ENCODE results near the gene TIGD6.
"Not testable (repeated sequence)": the region's sequence is repeated elsewhere in the genome, so short reads cannot be mapped to it uniquely, and the experiment has no call there.

TIGD6 gene

DNA sequence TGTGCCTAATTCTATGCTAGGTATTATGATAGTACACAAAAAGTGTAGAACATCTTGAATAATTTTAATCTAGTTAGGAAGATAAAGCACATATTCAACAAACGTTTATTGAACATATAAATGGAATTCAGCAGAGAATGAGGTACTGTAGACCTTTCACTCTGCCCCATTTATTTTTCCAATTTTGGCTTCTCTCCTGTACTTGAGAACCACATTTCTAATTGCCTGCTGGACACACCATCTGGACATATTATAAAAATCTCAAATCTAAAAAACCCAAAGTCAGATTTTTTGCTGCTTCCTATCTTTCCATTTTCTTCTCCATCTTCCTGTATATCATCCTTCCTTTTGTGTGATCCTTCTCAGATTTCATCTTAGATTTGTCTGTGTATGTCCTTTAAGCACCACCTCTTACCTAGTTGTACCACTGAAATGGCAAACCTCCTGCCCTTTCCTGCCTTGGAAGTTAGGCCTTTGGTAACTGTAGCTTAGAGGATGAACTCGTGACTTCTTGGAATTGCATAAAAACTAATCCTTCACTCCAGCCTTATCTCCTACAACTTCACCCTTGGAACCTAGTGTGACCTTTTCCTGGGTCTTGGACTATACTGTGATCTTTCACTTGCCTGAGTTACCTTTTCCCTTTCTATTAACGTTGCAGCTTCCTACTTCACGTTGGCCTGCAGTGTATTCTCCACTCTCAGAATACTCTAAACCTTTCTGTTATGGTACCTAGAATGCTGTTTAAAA is 31.1 kb downstream of the TIGD6 start:
- DNase-seq, result no peak

DNA sequence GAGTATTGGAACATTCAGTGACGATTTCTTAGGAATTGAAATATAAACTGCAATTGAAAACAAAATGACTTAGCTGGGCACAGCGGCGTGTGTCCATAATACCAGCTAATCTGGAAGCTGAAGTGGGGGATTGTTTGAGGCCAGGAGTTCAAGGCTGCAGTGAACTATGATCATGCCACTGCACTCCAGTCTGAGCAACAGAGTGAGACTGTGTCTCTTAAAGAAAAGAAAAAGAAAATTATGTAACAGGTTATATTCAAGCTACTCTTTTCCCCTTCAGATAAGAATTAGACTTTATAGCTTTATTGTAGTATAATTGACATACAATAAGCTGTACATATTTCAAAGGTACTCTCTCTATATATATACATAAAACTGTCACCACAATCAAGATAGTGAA is 33.5 kb downstream of the TIGD6 start:
- no peak for DNase-seq

DNA sequence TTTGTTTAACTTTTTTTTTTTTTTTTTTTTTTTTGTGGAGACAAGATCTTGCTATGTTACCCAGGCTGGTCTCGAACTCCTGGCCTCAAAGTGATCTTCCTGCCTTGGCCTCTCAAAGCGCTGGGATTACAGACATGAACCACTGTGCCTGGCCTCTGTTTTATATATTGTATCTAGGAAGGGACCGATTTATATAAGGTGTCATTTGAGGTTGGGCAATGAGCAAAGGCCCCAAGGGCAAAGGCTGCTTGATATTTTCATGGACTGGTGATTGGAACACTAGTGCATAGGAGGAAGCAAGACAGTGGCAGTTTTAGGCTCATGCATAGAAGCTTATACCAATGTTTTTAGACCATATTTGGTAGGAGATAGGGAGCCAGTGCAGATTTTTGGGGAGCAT is 36.7 kb downstream of the TIGD6 start:
- DNase-seq, result no peak

DNA sequence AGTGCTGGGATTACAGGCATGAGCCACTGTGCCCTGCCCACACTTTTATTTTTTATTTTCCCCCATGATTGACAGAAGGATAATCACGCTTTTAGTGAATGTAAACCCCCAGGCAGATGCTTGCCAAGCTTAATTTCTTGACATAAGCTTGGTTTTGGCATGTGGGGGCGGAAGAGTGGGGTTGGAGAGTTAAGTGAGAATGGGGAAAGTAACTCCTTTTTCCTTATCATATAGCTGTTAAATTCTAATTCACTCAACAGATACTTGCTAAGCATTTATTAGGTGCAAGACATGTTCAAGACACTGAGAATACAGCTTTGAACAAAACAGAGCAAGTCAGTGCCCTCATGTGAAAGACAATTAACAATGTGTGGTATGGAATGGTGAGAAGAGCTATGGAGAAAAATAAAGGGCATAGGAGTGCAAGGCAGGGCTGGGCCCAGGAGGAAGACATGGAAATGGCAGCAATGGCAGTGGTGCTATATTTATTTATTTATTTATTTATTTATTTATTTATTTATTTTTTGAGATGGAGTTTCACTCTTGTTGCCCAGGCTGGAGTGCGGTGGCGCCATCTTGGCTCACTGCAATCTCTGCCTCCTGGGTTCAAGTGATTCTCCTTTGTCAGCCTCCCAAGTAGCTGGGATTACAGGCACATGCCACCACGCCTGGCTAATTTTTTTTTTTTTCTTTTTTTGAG is 37.7 kb downstream of the TIGD6 start:
- DNase-seq, result no peak

DNA sequence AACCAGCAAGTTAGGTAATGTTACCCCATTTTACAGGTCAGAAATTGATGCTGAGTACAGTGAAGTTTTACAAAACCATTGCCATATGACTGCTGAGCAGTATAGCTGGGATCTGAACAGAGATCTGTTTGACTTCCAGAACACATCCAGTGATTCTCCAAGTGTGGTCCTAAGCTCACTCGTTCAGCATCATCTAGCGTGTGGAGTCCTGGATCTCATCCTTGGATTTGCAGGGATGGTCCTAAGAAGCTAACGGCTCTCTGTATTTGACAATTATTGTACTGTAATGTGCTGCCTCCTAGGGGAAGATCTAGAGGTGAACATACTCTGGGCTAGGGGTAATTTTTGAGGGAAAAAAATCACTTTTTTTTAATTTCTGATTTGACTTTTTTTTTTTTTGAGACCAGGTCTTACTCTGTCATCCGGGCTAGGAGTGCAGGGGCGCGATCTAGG is 38.5 kb downstream of the TIGD6 start:
- peak; percentile 22 for DNase-seq

DNA sequence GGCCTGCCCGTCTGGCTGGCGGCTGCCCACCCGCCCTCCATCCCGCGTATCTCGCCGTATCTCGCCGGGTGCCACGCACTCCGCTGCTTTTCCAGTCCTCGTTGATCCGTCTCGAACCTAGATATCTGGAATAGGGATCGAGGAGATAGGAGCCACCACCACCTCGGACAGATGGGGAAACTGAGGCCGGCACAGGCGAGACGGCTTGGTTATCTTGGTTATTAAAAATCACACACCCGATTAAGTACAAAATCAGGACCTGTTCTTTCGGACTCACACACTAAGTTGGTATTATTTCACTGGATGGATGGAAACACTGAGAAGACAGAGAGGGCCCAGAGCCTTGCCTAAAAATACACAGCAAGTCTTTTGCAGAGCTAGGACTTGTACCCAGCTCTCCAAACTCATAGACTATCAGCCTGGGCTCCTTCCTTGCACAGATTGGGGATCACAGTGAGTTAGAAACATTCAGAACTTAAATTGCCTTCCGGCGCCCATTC is 39.2 kb downstream of the TIGD6 start:
- DNase-seq, result no peak

DNA sequence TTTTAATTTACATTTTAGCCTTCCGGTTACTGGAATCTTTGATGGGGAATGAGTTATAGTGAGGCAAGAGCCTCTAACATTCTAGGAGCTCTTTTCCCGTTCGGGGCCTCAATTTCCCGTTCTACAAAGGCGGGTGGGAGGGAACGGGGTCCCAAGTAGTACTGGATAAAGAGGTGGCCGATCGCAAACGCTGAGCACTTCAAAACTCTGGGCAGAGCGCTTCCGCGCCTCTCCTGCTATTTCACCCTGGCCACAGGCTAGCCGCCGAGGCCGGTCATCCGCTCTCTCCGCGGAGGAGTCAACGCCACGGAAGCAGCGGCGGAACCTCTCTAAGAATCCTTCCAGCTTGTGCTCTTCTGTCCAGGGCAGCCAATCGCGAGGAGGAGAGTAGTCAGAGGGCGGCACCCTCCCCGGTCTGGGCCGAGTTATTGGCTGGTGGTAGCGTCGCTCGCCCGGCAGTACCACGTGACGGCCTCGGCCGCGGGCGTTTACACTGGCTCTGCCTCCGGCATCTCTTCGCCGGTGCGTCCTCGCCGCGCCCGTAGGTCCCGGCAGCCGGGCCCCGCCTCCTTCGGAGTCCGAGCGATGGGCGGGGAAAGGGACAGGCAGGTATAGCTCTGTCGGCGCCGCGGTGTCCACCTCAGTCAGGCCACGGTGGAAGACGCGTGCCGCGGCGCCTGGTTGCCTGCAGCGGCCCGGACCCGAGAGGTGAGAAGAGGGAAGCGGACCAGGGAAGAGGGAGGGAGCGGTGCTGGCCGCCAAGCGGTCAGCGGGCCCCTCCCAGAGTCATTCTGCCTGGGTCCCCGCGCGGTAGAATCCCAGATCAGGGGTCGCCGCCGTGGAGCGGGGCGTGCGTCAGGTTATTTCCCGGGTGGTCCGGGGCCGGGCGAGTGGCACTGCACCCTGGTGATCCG is 39.9 kb downstream of the TIGD6 start, which contains the start of gene SLC26A2:
TSS of gene SLC26A2 (plus strand) at position 487 of the 914 bp plus-strand sequence. CDS start 16,895 bp downstream, outside the sequence.
- peak; percentile 98 for DNase-seq

DNA sequence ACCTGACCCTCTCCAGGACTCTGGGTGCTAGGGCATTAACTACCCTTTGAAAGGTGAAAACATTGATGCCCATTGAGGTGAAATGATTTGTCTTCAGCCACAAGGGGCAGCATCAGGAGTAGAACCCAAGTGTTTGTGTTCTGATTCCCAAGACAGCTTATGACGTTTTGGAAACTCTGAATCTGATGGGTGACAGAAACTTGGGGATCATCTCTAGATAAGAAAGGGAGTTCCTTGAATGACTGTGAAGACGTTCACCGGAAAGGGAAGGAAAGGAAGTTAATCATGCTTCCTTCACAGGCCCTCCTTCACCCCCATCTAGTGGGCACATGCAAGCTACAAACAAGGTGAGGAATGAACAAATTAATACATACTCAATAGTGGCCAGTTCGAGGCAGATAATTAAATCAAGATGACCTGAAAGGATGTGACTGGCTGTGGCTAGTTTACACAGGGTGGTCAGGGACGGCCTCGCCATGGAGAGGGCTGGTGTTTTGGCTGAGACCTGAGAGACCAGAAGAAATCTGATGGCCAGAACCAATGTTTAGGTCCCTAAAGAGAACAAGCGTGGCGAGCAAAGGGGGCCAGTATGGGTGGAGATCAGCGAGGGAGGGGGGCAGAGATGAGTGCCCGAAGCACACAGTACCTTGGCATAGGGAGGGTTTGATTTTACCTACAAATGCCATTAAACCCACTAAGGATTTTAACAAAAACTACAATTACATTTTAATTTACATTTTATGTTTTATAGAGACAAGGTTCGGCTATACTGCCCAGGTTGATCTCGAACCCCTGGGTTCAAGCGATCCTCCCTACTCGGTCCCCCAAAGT is 40.8 kb downstream of the TIGD6 start:
- peak; percentile 86 for DNase-seq

DNA sequence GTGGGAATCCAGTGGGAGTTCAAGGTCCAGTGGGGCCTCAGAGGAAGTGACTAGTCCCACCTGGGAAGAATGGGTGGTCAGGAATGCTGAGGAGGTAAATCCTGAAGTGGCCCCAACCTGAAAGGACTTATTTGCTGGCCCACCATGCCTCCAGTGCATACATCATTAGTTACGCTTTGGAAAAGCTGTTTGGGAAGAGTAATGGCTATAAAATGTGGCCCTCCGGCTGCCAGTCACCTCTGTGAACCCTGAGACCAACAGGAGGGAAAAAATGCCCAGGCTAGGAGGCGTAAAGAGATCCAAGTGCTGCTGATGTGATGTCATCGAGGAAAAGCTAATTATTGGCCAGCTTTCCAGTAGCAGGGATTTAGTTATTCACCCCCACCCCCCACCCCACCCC is 42.6 kb downstream of the TIGD6 start:
- DNase-seq, result no peak

DNA sequence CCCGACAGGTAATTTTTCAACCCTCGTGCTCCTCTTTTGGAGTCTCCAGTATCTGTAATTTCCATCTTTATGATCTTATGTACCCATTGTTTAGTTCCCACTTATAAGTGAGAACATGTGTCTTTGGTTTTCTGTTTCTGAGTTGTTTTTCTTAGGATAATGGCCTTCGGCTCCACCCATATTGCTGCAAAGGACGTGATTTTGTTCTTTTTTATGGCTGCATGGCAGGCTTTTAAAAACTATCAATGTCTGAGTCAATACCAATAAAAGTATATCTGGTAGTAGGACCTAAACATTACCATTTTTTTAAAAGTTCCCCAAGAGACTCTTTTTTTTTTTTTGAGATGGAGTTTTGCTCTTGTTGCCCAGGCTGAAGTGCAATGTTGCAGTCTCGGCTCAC is 43.8 kb downstream of the TIGD6 start:
- no peak for DNase-seq

DNA sequence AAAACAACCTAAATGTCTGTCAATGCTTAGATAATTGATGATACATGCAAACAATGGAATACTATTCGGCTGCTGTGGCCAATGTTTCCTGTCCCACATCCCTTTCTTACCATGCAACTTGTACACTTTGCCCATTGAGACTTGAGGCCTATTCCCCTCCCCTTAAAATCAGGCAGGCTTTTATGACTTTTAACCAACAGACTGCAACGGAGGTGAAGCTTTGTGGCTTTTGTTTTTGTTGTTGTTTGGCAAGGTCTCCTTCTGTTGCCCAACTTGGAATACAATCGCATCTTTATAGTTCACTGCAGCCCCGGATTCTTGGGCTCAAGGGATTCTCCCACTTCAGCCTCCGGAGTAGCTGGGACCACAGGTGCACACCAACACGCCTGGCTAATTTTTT is 45.7 kb downstream of the TIGD6 start:
- DNase-seq, result no peak

DNA sequence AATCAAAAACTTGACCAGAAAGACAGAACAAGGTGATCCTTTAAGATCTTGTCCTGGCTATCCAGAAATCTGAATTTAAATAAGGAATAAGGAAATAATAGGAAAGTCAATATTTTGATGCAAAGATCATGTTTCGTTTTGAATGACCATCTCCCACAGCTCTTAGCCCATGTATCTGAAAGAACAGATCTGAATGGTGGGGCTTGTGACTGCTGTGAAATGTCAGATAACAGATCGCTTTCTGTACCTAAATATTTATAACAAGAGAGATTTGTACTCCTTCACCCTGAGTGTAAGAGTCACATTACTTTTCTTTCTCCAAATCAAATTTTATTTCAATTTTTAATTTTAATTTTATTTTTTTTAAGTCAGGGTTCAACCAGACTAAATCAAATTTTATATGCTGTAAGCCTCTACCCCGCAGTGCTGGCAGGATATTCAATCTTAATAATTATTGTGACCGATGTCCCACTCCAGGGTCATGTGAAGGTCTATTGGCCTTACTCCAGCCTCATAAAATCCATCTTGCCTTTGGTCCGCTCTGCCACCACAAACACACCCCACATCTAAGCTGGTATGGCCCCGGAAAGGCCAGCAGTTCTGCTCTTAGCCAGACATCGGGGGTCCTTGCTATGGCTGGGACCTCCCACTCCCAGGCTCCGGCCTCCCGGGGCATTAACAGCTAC is 46.9 kb downstream of the TIGD6 start:
- no peak for DNase-seq

DNA sequence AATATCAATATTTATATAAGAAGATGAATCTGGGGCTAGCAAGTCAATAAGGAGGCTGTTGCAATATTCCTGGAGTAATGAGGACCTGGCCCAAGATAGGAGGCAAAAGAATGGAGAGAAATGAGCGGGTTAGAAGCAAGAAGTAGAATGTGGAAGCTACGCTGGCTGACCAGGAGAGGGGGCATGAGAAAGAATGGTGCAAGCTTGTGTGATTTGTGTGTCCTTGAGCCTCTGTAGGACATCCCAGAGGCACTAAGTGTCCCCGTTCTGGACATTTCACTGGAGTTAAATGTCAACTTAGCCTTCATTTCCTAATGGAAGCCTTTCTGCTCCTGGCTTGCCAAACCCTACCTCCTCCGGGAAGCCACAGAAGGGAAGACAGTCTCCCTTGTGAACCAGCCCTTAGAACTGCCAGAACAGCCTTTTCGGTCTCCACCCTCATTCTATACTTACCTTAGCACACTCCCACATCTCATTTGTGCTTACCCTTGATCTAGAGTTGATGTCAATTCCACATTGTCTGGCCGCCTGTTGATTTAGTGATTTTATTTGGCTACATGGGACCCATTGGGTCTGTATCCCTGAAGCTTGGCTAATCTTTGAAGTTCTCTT is 49.2 kb downstream of the TIGD6 start:
- DNase-seq, result no peak

DNA sequence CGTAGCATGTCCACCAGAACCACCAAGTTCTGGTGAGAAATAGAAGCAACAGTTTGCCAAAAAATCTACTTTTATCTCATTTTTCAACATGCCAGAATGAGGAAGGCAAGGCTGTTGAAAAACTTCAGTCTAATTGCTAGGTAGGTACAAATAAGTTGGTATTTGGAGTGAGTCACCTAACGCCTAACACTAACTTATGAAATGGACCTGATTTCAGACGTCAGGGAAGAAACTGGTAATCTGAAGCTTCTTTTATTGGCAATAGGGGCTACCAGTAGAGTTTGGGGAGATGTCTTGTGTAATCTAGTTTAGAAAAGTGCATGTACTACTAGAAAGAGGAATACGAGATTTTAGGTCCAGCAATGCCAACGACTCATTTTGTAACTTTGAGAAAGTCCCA is 51.5 kb downstream of the TIGD6 start:
- no peak for DNase-seq

DNA sequence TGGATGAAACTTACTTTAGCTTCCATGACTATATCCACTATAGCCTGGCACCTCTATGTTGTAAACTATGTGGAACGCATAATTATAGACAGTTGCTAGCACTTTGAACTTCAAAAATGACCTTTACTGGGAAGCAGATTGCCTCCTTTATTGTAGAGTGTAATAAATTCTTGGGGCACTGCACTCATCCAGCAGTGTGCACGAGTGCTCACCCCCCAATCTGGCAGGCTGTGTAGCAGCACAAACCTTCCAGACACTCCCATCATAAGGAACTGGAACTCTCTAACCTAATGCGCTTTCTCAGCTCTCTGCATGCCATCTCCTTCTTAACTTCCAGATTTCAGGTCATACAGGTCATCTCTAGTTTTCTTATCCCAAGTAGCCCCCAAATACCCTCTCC is 54.3 kb downstream of the TIGD6 start:
- no peak for DNase-seq

DNA sequence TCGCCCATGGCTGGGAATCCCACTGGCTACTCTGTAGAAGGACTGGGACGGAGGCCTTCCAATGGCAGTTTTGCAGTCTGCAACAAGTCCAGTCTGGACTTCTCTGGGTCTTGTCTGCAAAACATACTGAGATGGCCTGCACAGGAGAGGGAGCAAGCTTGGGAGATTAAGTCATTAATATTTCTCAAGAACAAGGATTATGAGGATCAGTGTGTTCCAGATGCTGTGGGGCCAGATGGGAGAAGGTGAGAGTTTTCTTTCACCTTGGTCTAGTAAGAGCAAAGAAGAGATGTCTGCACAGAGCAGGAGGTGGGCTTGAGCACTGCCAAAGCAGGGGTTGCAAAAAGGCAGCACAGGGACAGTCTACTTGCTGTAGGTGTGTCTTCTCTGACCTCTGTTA is 55.8 kb downstream of the TIGD6 start, which contains the start of gene PDE6A:
TSS of gene PDE6A (minus strand) at position 128 of the 400 bp plus-strand sequence. CDS start at position 8, 120 bp downstream.
- DNase-seq, result no peak

DNA sequence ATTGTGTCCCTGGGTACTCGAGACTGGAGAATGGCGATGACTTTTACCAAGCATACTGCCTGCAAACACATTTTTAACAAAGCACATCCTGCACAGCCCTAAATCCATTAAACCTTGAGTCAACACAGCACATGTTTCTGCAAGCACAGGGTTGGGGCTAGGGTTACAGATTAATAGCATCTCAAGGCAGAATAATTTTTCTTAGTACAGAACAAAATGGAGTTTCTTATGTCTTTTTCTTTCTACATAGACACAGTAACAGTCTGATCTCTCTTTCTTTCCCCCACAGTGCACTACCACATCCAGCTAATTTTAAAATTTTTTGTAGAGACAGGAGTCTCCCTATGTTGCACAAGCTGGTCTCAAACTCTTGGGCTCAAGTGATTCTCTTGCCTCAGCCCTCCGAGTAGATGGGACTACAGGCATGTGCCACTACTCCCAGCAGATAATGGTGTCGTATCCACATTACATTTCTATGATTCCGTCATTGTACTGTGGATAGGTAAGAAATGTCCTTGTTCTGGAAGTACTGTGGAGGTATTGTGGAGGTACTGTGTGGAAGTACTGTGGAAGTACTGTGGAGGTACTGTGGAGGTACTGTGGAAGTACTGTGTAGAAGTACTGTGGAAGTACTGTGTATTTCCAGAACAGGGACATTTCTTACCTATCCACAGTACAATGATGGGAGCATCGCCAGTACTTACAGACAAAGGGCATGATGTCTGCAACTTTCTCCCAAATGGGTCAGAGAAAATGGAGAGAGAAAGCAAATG is 57.1 kb downstream of the TIGD6 start:
- DNase-seq, result not testable (repeated sequence)

Measured in activated CD4-positive, alpha-beta T cell treated with anti-CD3 and anti-CD28 coated beads, Interleukin-2, amount 50 U/mL, for 16 hours (primary cell).